GM10847 (cell line): Measurements from ENCODE around the gene ADGRL2.

Experiments used
- POLR2A ChIP-seq: IDR thresholded peaks from 2 replicates; pipeline ENCODE4 v1.6.1; 2011; ENCODE audit not compliant: insufficient read length; ENCODE audit errors: extremely low read depth

The ADGRL2 gene

DNA sequence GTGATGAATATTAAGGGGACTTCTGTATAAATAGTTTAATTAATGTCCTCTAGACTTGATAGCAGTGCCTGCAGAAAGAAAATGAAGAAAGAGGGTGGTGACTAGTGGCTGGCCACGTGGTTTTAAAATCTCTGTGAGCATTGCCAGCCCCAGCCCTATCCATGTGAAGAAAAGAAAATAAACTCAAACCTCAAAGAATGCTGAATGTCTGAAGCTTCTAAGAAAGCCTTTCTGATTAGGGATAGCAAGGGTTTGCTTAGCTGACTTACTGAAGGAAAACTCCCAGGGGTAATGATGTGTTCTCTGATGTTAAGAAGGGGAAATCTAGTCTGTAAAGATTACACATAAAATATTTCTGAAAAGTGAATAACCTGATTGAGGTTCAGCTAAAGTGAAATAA, 31.8 kb downstream of the ADGRL2 start:
- no peak for TF ChIP-seq POLR2A

GRCh38 chr1:81833722-81834121, 33.0 kb downstream of the ADGRL2 start:
- TF ChIP-seq POLR2A: no peak

GRCh38 chr1:81834268-81834667, 33.5 kb downstream of the ADGRL2 start:
- no peak for TF ChIP-seq POLR2A

GRCh38 chr1:81834921-81835698, 34.4 kb downstream of the ADGRL2 start:
- no peak for TF ChIP-seq POLR2A

- no peak for TF ChIP-seq POLR2A
Observed at GRCh38 chr1:81836007-81836626, 35.4 kb downstream of the ADGRL2 start.

DNA sequence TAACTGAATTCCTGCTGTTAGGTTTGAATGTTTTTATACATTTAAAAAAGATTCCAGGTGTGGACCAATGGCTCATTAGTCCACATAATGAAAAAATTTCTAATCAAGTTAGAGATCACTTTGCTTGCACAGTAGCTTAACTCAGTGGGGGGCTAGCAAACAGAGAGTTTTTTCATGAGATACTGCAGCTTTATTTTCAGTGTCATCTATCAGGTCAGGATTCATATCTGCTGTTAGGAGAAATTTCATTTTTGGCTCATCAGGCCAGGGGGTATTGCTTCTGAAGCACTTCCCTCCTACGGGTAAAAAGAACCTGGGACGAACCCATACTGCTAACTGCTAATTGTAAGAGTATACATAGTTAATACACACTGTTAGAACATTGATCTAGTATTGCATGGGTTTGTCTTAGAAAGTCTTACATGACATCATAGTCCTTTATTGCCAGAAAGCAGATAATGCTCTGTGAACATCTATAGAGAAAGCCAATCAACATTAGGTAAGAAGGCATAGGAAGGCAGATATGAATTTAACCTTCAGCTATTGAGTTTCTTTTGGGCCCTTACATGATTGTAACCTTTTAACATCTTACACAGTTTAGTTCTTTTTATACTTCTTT, 38.0 kb downstream of the ADGRL2 start:
- TF ChIP-seq POLR2A: no peak

GRCh38 chr1:81840805-81841204, 40.1 kb downstream of the ADGRL2 start:
- TF ChIP-seq POLR2A: no peak

GRCh38 chr1:81841795-81842194, 41.1 kb downstream of the ADGRL2 start:
- TF ChIP-seq POLR2A: no peak

DNA sequence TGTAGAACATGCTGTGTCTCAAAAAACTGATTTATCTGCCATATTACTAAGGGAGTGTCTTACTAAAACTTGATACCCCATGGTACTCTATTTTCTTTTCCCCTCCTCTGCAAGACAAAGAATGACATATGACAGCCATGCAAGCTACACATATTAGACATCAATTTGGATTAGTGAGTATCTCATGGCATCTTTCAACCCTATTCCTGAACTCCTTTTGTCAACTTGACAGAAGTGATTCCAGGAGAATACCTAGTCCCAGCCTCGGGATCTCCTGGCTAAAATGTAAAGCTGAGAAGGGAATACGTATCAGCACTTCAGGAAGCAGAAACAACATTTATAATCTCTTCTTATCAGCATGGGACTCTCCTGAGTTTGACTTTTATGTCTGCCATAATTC, 43.7 kb downstream of the ADGRL2 start:
- no peak for TF ChIP-seq POLR2A

- TF ChIP-seq POLR2A: no peak
Observed at GRCh38 chr1:81846630-81847029, 45.9 kb downstream of the ADGRL2 start.

DNA sequence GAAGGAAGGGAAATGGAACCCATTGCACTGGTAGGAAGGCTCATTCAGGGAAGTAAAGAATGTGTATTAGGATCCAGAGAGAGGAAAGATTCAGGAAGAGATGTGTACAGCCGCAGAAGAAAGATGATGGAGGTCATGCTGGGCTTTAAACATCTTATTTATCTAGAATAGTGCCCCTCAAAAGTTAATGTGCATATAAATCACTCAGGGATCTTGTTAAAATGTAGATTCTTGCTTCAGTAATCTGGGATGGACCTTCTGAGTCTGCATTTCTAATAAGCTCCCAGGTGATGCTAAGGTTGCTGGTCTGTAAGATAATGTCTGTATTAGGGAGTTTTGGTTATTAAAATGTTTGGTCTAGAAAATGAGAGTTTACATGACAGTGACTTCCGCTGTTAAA, 46.3 kb downstream of the ADGRL2 start:
- TF ChIP-seq POLR2A: no peak

DNA sequence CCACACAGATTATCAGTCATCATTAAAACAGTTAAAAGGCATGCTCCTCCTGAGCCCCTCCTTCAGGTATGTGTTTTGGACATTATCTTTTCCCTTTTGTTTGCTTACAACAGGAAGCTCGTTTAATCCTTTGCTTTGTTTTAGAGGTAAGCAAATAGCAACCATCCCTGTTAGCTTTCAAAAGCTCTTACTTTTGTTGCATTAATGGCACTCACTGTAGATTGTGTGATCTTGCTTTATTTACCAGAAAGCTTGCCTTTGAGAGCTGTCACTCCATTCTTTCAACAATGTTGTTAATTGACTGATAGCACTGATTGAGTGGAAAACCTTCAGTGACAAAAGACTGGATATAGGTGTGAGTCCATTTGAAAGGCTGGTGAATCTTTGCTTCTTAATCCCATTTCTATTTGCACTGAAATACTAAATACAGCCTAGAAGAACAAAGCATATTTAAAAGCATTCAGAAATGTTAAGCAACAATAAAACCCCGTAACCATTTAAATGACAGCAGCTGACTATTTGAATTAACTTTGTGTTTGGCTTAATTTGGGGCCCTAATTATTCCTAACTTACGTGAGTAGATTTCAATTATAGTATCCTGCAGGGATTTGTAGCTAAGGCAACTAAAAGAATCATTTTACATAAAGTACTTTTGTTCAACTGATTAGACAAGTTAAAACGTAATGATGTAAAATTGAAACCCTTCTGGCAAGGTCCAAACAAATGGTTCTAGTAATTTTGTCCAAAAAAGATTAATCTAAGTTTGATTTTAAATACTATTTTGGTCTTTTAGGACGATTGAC, 48.3 kb downstream of the ADGRL2 start:
- TF ChIP-seq POLR2A: no peak

DNA sequence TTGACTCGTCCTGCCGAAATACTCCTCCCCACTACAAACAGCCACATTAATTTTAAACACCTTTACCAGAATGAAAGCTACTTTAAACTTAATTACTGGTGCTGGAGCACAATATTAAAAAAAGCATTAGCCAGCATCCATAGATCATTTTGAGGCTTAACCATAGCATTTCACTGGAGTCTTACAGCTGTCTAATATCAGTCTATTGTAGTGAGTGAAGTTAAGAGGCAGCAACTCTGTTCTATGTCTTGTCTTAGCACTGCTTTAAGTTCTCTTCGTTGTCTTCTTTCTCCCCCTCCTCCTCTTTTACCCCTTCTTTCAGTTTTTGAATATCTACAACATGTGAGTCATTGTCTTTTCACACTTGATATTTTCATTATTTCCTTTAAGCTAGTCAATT, 49.3 kb downstream of the ADGRL2 start:
- no peak for TF ChIP-seq POLR2A

DNA sequence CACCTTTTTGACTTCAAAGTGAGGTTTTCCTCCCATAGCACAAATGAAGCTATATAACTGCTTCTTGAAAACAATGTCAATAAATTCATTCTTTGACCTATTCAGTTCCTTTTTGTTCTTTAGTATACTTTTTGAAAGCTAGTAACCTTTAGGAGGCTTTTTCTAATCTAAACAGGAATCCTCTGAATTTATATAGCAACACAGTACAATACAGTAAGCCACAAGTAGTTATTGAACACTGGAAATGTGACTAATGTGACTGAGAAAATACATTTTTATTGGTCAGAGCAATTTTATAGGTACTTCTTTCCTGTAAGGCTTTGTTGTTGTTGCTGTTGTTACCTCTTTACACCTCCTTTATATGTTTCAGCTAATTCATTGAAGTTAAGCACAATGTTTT, 49.8 kb downstream of the ADGRL2 start:
- no peak for TF ChIP-seq POLR2A

DNA sequence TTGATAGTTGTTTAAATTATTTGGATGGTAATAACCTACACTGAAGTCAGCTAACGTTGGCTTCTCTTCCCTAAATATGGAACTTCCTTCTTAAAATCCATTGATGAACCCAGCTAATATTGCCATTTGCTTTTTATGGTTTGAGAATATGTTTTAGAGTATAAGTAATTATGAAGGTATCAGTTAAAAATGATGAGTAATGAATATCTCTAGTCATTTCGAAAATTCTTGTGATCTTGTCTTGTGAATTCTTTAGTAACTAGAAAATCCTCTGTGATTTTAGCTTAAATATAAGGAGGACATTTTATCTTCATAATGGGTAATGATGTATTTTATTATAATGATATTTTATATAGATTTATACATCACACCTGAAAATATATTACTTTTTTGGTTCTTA, 50.5 kb downstream of the ADGRL2 start:
- no peak for TF ChIP-seq POLR2A

- TF ChIP-seq POLR2A: no peak
Observed at GRCh38 chr1:81852961-81853360, 52.2 kb downstream of the ADGRL2 start.

GRCh38 chr1:81867235-81867634, 66.5 kb downstream of the ADGRL2 start:
- no peak for TF ChIP-seq POLR2A
